NCI-H2227 (cell line): ENCODE results near the gene TAF1B.

Experiments
- DNase-seq: peaks from one replicate; lab custom pipeline; 2025; ENCODE audit not compliant: unreplicated experiment; lab: John Stamatoyannopoulos, UW

The TAF1B gene

DNA sequence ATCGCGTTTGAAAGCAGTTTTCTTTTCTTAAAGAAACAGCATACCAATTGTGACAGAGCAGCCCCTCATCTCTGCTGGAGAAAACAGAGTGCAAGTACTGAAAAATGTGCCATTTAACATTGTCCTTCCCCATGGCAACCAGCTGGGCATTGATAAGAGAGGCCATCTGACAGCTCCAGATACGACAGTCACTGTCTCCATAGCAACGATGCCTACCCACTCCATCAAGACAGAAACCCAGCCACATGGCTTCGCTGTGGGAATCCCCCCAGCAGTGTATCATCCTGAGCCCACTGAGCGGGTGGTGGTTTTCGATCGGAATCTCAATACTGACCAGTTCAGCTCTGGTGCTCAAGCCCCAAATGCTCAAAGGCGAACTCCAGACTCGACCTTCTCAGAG is 117.7 kb downstream of the TAF1B start:
- DNase-seq = no peak

DNA sequence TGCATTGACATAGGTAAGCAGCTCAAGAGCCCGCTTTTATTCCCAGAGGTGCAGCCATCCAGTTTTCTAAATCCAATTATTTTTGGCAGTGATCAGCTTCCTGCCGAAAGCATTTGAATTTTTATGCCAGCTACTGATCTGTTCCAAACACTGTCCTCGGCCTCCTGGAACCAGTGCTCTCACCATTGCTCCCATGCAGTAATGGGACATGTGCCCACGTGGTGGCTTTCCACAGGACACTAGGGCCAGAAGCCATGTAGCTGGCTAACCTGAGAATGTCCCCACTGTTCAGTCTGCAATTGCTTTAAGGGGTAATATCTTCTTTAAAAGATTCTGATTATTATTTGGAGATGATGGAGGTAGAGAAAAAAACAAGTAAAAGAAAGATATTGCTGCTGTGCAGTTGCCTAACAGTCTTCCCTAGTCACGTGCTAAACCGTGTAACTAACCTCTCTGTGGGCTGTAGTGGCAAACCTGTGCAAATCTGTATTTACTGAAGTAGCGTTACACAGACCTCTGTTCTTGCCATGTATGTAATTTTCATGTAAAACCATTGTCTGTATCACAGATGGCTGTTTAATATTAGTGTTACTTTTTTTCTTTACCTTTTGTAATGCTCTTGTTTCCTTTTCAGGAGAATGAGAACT is 121.2 kb downstream of the TAF1B start:
- no peak for DNase-seq

DNA sequence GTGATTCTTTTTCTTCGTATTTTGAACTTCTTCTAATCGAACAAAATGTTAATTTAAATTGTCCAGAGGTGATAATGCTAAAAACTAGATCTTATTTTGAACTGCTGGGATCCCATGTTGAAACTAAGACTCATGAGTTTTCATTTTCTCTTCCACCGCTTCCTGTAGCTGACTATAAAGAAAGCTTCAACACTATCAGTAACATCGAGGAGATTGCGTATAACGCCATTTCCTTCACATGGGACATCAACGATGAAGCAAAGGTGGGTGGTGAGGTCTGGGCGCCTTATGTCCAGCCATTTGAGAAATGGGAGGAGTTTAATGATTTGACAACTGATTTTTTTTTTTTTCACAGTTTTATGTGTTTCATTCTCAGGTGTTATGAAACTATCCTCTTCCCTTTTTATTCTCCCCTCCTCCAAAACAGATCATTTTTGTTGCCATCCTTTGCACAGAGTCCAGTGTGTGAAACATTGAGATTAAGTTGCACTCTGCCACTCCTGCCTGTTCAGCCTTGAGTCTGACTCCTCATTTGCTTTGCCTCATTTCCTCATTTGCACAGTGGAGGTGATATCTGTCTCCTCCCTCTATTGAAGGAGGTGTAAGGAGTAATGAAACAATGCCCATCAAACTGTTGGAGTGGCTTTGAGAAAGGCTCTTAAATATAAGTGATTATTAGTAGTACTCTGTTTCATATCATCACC is 122.0 kb downstream of the TAF1B start:
- DNase-seq = no peak

DNA sequence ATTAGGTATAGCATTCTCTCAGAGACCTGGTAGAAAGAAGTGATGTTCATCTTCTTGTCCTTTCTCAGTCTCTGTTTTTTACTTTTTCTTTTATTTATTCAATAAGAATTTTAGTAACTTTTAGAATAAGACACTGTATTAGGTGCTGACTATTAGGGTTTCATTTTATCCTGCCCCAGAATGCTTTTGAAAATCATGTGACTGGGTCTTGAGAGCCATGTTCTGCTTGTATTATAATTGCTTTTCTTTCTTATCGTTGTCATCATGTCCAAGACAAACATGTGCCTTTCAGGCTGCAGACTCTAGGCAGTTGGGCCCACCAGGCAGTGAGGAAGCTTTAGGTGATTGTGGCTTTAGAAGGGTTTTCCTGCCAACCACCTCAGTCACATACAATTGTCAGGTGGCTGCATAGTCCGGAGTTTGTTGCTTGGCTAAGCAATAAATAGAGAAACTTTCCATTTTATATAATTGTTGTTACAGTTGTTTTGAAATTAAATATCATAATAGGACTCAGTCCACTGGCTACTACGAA is 123.3 kb downstream of the TAF1B start:
- no peak for DNase-seq

DNA sequence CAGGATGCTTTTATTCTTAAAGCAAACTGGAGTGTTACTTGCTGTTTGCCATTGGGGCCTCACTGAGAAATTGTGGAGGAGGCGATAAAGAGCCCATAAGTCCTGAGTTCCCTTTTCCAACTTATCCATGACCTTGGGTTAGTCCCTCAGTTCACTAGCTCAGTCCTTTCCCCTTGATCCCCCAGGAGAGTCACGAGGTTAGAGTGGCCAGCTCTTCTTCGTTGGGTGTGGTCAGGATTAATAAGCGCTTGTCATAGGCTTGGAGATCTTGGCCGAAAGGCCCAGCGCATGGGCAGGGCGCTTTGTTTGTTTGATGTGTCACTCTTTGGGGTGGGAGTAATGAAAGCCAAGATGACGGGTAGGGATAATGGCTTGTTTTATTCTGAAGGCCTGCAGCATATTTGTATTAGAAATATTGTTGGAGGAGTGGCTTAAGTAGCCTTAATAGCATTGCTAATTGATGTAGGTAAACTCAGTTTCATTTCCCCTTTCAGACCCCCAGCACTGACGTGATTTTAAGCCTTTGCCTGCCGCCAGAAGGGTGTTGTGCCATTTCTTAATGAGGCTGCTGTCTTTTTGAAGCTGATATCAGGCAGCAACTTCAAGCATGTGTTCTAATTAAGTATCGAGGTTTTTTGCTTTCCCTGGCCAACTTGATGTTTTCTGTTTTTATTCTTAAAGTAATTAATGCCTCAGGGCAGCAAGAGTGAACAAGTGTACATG is 123.9 kb downstream of the TAF1B start:
- DNase-seq = no peak

DNA sequence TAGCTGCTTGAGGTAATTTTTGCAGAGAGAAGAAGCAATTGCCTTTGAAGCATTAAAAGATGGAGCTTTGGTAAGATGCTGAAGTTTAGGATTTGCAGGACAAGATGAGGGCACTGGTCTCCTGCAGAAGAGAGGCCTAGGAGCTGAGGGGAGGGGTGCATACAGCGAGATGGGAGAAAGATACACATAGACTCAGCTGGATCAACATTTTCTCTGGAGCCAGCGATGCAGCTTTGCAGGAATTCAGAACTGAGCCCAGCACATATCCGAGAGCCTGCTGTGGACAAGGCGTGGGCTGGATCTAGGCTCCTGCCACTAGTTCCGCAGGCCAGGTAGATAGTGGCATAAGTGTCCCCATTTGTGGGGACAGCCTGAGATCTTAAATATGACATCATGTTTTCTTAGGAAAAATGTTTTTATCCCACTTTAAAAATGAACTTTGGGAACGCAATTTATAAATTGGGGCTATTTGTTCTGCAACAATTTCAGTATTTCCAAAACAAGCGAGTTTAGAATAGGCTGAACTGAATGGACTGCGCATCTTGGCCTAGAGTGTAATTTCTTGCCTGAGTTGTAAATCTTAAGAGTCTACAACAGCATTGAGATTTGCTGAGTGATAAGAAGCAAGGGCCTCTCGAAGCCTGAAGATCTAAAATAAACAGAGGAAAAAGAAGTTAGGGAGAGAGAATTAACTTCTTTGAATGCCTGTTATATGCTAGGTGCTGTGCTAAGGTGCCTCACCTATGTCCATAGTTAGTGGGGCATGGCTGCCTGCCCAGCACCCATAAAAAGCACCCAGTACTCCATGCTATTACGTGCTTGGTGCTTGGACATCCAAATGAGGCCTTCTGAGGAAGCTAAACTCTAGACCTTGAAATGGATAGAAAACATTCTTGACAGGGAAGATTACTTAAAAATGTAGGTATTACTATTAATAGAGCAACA is 125.6 kb downstream of the TAF1B start:
- DNase-seq = no peak

DNA sequence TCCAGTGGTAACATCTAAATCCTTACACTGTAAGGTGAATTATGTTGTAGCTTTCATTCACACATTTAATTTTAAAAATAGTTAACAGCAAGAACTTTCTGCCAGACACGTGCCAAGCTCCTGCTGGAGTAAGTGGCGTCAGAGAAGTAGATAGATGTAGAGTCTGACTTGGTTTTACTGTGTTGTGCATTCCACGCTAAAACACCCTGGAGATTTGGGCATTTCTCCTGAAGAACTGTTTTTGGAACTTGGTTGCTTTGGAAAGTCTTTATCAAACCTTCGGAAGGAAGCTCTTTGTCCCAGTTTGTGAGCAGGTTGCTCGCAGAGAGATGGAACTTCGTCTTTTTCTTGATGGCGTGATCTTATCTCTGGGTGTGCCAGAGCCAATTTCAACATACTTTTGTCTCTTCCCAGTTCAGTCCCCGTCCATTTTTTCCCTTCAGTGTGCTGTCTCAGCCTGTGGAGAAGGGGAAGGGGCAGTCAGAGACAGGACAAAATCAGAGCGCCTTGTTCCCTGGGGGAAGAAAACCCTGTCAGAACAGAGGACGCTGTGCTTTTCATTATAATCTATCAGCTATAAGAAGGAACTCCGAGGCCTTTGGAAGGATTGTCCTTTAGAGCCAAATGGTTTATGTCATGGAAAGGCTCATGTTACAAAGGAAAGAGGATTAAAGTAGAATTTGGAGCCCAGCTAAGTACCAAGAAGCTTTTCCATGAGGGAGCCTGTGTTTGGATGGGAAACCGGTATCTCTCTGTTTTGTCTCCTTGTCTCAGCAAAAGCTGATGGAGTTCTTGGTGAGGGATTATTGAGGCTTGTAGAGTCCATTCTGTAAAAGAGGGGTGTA is 127.1 kb downstream of the TAF1B start:
- no peak for DNase-seq

DNA sequence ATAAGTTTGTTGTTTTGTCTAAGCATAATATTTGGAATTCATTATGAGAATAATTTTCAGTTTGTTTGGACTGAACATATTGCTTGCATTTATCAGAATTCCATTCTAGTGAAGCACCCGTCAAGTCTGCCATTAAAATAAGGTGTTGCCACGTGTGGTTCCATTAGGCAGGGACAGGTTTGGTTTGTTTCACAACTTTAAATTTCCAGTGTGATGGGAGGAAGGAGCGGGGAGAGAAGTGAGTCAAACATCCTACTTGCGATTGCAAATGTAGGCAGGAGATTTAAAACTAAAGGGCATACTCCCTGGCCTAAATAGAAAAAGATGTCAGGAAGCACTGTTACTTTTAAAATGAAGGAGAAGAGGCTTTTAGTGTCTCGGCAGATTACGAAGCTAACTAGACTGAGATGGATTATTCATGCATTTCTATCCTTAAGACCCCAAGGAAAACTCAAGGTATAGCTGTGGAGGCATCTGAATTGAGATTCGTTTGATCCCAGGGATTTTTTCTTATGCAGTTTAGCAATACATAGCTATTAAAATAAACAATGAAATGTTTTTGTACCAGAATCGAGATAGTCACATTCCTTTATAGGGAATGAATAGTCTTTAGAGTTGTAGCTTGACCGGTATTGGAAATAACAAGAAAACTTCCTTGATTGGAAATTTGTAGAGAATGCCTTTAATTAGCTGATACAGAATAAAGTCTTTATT is 128.0 kb downstream of the TAF1B start:
- DNase-seq = no peak

DNA sequence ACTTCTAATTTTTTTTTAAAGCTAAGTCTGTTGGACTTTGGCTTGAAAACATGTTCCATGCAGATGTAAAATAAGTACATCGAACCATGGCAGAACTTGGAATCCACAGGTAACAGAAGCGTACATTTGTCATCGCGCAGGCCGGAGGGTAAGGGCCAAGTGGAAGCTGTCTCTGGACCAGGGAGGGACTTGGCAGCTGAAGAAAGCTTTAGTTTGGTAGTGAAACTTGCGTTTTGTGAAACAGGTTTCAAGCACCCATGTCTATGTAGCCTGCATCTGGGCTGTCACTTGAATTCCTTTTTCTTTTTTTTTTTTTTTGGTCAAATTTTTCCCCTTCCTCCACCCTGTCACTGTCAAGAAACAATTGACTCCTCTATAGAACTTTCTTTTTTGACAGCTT is 128.6 kb downstream of the TAF1B start:
- no peak for DNase-seq

DNA sequence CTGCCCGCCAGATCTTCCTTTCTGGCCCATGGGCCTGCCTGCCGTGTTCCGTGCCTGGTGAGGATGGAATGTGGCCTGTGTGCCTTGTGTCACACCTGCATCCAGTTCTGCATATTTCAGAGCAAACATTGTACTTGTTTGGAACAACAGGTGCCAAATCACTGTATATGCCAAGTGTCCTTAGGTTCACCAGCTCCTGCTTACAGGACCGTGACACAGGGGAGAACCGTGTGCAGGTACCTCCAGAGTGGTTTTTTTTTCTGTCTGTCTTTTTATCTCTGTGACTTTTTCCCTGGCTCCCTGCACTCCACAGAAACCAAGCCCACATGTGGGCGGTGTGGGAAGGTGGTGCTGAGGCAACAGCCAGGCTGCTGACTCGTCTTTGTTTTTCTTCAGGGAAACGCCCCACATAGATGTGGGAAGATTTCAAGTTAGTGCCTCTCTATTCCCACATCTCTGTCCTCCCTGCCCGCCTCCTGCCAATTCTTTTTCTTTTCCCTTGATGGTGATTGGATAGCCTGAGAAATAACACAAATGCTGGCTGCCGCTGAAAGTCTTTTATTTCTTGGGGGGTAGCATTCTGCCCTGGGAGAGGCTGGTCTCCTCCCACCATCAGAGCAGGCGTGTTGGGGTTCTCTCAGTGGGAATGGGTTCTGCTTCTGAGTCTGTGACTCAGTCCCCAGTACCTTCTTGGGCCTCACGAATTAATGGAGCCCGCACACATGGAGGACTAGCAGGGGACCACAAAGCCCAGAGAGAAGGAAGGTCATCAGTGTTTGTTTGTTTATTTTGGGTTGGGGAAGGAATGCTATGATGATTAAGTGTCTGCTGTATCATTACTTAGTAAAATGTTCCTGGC is 129.6 kb downstream of the TAF1B start:
- no peak for DNase-seq

DNA sequence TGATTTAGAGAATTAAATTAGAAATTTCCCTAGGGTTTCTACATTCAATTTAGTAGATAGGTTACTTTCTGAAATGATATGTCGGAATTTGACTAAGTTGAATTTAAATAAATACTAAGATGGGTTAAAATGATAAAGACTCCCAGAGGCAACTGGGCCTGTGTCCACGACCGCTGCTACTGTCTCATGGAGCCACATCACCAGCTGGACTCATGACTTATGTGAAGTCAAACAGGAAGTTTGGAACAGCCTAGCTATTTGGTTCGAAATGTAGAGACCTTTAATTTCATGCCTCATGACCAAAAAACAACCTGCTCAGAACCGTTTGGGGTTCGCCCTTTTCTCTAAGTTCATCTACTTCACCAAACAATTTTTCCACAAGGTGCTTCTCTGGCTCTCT is 130.4 kb downstream of the TAF1B start:
- no peak for DNase-seq

DNA sequence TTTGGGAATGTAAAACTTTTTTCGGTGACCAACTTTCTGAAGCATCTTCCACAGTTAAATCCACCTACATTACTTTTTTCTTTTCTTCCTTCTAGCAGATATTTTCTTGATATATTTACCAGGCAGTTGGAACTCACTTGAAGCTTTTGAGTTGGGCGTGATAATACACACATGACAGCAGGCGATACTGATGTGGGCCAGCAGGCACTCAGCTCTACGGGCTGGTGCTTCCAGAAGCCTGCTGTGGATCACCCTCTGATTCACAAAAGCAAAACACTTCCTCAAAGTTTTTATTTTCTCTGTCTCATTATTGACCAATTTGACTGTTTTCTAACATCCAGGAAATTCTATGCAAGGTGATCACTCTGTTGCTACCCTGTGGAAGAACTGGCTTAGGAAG is 131.1 kb downstream of the TAF1B start:
- DNase-seq = no peak

DNA sequence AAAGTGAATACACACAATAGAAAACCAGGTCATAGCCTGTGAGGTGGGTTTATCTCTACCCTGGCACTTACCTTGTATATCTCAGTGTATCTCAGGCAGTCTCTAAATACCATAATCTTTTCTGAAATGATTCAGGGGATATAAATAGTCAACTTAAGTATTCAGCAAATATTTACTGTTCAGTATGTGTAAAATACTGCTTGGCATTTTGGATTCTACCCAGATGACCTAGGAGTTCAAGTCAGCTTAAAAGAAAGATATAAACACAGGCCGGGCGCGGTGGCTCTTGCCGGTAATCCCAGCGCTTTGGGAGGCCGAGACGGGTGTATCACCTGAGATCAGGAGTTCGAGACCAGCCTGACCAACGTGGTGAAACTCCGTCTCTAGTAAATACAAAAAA is 132.1 kb downstream of the TAF1B start:
- no peak for DNase-seq

DNA sequence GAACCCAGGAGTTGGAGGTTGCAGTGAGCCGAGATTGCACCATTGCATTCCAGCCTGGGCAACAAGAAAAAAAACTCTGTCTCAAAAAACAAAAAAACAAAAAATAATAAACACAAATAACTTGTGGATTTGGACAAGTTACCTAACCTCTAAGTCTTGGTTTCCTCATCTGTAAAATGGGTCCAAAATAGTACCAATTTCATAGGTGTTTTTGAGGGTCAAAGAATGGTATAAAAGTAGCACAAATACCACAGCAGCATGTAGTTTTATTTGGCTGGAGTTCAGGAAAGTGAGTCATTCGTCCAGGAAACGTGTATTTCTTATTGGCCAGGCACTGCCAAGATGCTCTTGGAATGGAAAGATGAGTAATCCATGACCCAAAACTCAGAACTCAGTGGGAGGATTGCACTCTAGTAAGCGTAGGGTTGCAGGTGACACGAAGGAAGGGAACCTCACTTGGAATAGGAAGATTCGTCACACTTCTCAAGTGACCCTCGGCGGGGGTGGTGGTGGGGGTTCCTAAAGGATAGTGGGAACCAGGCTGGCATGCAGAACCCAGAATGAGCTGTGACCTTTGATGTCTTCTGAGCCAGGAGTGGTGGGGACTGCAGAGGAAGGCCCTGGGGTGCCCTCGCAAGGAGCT is 132.7 kb downstream of the TAF1B start:
- DNase-seq = no peak

DNA sequence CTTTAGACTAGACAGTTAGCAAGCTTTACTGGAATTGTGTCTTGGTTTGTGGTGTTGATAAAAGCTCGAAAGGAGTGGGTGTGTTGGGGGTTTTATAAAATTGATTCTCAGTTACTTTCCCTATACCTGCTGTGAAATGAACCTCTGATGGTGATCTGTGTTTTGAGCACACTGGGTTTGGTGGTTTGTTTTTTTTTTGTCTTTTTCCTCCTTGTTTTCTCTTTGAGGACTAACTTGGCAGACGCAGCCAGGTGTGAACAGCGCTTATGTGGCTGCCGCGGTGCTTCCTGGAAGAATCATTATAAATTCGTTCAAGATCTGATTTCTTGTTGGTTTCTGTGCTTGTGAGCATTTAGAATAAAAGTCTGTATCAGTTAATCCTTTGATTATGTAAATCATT is 136.7 kb downstream of the TAF1B start:
- no peak for DNase-seq

DNA sequence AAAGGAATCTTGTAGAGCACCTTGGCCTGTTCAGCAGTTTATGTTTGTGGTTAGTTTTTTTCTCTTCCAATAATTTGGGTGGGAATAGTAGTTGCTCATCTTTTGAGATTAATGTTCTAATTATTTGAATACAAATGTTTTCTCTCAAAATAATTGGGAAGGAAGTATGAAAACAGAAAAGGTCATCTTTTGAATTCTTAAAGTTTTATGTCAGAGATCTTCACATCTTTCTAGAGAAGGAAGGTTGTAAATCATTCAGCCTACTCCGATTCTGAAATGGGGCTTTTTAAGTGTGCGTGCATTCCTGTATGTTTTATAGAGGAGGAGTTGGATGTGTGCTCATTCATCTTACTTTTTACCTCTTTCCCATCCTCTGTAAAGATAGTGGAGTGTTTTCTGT is 137.2 kb downstream of the TAF1B start:
- no peak for DNase-seq

DNA sequence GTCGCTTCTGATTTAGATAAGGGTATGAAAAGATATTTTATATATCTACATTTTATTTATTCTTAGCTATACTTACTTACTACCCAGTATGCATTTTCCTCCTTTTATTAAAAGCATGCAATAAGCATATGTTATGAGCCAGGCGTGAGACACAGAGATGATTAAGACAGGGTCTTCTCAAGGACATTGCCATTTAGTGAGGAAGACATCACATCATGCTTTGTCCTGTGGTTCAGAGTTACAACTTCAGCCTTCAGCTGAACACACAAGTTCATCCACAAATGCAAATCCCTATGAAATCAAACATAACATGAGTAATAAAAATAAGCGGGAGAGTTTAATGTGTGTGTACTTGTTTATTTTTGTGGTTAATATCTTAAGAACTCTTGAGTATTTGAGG is 138.4 kb downstream of the TAF1B start:
- no peak for DNase-seq

DNA sequence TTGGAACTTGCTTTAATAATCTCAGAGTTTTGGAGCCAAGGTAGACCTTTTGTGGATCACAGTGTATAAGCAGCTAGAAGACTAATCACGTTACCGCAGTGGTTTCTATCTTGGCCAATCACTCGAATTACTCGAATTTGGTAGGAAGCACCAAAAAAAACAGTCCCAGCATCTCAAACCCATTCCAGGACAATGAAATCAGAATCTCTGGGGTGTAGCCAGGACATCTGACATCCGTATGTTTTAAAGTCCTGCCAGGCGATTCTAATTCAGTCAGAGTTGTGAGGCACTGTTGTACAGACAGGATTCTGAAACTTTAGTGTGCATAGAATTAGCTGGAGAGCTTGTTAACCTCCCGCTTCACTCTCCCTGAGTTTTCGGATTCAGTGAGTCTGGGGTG is 139.0 kb downstream of the TAF1B start:
- DNase-seq = no peak
